Endothelial cell of umbilical vein (primary cell): ENCODE measurements around the gene RPS14. TPM values are rescaled to one million over a fixed set of nuclear protein-coding genes. Genes with fewer than 3 reads are reported as not detected.

Experiments used
- BruUV-seq: library from RNA; stranded (reverse); fragments of 400-500 nt; replicated peaks from 2 replicates; lab custom pipeline; 2021; lab: Mats Ljungman, UMichigan
- CTCF ChIA-PET: fragments of 300-600, 350-600 bp; sonication (Branson Sonifier 250); formaldehyde crosslinking; loops from one replicate; lab custom pipeline; 2021; ENCODE audit warnings: antibody characterized with exemption, inconsistent platforms; lab: Charles Lee
- POLR2A ChIA-PET: fragments of 300-600, 350-600 bp; sonication (Branson Sonifier 250); formaldehyde crosslinking; loops from one replicate; lab custom pipeline; 2021; ENCODE audit warnings: antibody characterized with exemption, inconsistent platforms; lab: Charles Lee
- DNase-seq: peaks from one replicate; pipeline ENCODE4 v3.0.0-alpha.2; 2011; ENCODE audit warnings: low read depth, low spot score
- FAIRE-seq: peaks from 2 replicates; lab custom pipeline; 2011; peaks lifted over from hg19 to GRCh38; lab: Jason Lieb, UNC
- H2AFZ ChIP-seq: 2 replicates; pipeline ENCODE4 v1.6.0; 2012; ENCODE audit warnings: low read depth, low read length, control low read depth, inconsistent platforms
- H3K27ac ChIP-seq: 2 replicates; pipeline ENCODE4 v1.5.1; 2011; ENCODE audit warnings: low read depth, mild to moderate bottlenecking, control low read depth, low read length, moderate library complexity; ENCODE audit not compliant: insufficient read depth
- H3K27me3 ChIP-seq, 2 experiments: 2 replicates each; pipeline versions ENCODE4 v1.6.0 to v1.6.1; 2011; ENCODE audit warnings: low read length in 2 of 2, mixed read lengths in 1 of 2; ENCODE audit not compliant: control insufficient read depth in 2 of 2, insufficient read depth in 2 of 2
- H3K36me3 ChIP-seq, 2 experiments: 2 replicates in 1 of 2; 3 replicates in 1 of 2; pipeline ENCODE4 v1.5.1; 2011; ENCODE audit warnings: low read length in 2 of 2, mild to moderate bottlenecking in 1 of 2, moderate library complexity in 1 of 2; ENCODE audit not compliant: control insufficient read depth in 2 of 2, insufficient read depth in 2 of 2; ENCODE audit errors: extremely low read depth in 1 of 2
- H3K4me1 ChIP-seq: 3 replicates; pipeline ENCODE4 v1.5.1; 2011; ENCODE audit warnings: mild to moderate bottlenecking, low read length; ENCODE audit not compliant: control insufficient read depth, insufficient read depth; ENCODE audit errors: extremely low read depth
- H3K4me2 ChIP-seq: 2 replicates; pipeline ENCODE4 v1.6.1; 2011; ENCODE audit warnings: low read length, control low read depth, mixed read lengths; ENCODE audit not compliant: insufficient read depth
- H3K4me3 ChIP-seq, 3 experiments: fragments of 200-600 bp in 1 of 3; sonication (generic), shearing (Covaris generic) in 1 of 3; replicated peaks in 1 of 3; 2 replicates each; pipeline ENCODE4 v1.5.1; 2011 to 2016; ENCODE audit warnings: control low read depth in 3 of 3, low read length in 3 of 3, mild to moderate bottlenecking in 2 of 3, inconsistent platforms in 1 of 3, low read depth in 1 of 3, moderate library complexity in 1 of 3; ENCODE audit not compliant: insufficient read depth in 1 of 3
- H3K79me2 ChIP-seq: 2 replicates; pipeline ENCODE4 v1.6.0; 2012; ENCODE audit warnings: low read length, inconsistent platforms; ENCODE audit not compliant: control insufficient read depth, insufficient read depth
- H3K9ac ChIP-seq: replicated peaks from 2 replicates; pipeline ENCODE3; 2011; ENCODE audit warnings: low read length, control low read depth; ENCODE audit not compliant: insufficient read depth; ENCODE audit errors: extremely low read depth
- H3K9me1 ChIP-seq: replicated peaks from 3 replicates; pipeline ENCODE4 v1.6.0; 2011; ENCODE audit warnings: mild to moderate bottlenecking, low read length; ENCODE audit not compliant: control insufficient read depth, insufficient read depth; ENCODE audit errors: extremely low read depth
- H3K9me3 ChIP-seq: replicated peaks from 2 replicates; pipeline ENCODE4 v1.5.1; 2012; ENCODE audit warnings: low read length, inconsistent platforms; ENCODE audit not compliant: control insufficient read depth, insufficient read depth
- H4K20me1 ChIP-seq: replicated peaks from 2 replicates; pipeline ENCODE3; 2011; ENCODE audit warnings: mild to moderate bottlenecking, low read length; ENCODE audit not compliant: control insufficient read depth, insufficient read depth; ENCODE audit errors: extremely low read depth
- CTCF ChIP-seq, 2 donors: IDR thresholded peaks; 1 replicate in 1 of 2; 2 replicates in 1 of 2; pipeline ENCODE4 v1.5.1; 2011; ENCODE audit warnings: low read length in 2 of 2, mild to moderate bottlenecking in 2 of 2, moderate library complexity in 2 of 2, control low read depth in 1 of 2, inconsistent platforms in 1 of 2, low read depth in 1 of 2; ENCODE audit not compliant: insufficient read depth in 1 of 2; ENCODE audit errors: extremely low read depth in 1 of 2
- EZH2 ChIP-seq: IDR thresholded peaks from 2 replicates; pipeline ENCODE4 v1.6.1; 2012; ENCODE audit warnings: borderline replicate concordance, low read depth, mild to moderate bottlenecking, moderate library complexity, low read length, inconsistent platforms; ENCODE audit not compliant: severe bottlenecking
- FOS ChIP-seq: IDR thresholded peaks from 2 replicates; pipeline ENCODE4 v1.6.1; 2011; ENCODE audit warnings: mild to moderate bottlenecking, low read length, moderate library complexity, borderline replicate concordance; ENCODE audit not compliant: insufficient read depth
- GATA2 ChIP-seq: IDR thresholded peaks from 2 replicates; pipeline ENCODE4 v1.7.0; 2011; ENCODE audit warnings: low read depth, mild to moderate bottlenecking, moderate library complexity, mixed read lengths, low read length; ENCODE audit not compliant: insufficient read length, insufficient read depth
- JUN ChIP-seq: IDR thresholded peaks from 2 replicates; pipeline ENCODE4 v1.6.1; 2011; ENCODE audit warnings: borderline replicate concordance, low read depth; ENCODE audit not compliant: insufficient read length, insufficient read depth
- MAX ChIP-seq: IDR thresholded peaks from 2 replicates; pipeline ENCODE4 v1.6.1; 2011; ENCODE audit not compliant: insufficient read depth, insufficient read length
- MYC ChIP-seq: IDR thresholded peaks from one replicate; pipeline ENCODE4 v1.6.1; 2011; ENCODE audit warnings: mild to moderate bottlenecking, low read depth, low read length
- POLR2A ChIP-seq: IDR thresholded peaks from 2 replicates; pipeline ENCODE4 v1.6.1; 2012; ENCODE audit warnings: low read depth, mild to moderate bottlenecking, control low read depth, low read length
- POLR2AphosphoS5 ChIP-seq: IDR thresholded peaks from 2 replicates; pipeline ENCODE4 v1.6.1; 2012; ENCODE audit warnings: low read depth, mild to moderate bottlenecking, control low read depth, low read length, moderate library complexity; ENCODE audit not compliant: insufficient read depth
- dilution Hi-C: fragments of 300-500 bp; cut with MboI; formaldehyde crosslinking; loops from one replicate; pipeline ENCODE4 v1.15.0; 2019; ENCODE audit warnings: low sequenced_read_pairs; ENCODE audit not compliant: extremely low pct_ligation_motif_present
- intact Hi-C: fragments of 100-400 bp; cut with micrococcal nuclease; formaldehyde crosslinking; loops from one replicate; pipeline ENCODE4 v1.10.0; 2022
- polyA plus RNA-seq, 4 experiments: library from polyadenylated mRNA; depleted of rRNA in 3 of 4; stranded (reverse) in 3 of 4; unstranded in 1 of 4; fragments of >200 nt; gene quantifications; 2 replicates each; pipeline versions ENCODE4 v1.2.1 to v1.2.3, GENCODE V29; 2011 to 2012; ENCODE audit warnings: missing spikeins in 1 of 4
- total RNA-seq: library from RNA; stranded (reverse); gene quantifications from 2 replicates; pipeline ENCODE4 v1.2.3, GENCODE V29; 2021

The RPS14 gene
- total and polyA plus RNA-seq, 2 donors (not counting 3 experiments of a cell fraction or from before 2014, with no cell fraction given) = 1,852 to 5,521 TPM

GRCh38 chr5:150396267-150396666, 53.3 kb downstream of the RPS14 start:
- DNase-seq = no peak
- Histone ChIP-seq H3K27me3 (no peaks in the 10 kb centered on the region), H3K9ac (no peak overlapping the region), H3K27ac (no peak overlapping the region), H3K9me1 (no peaks in the 10 kb centered on the region), H3K9me3 (no peaks in the 10 kb centered on the region), H3K79me2 (no peaks in the 10 kb centered on the region), H3K4me1 (no peaks in the 10 kb centered on the region), H2AFZ (no peak overlapping the region), H3K4me2 (no peak overlapping the region), H4K20me1 (no peaks in the 10 kb centered on the region), H3K36me3 (peaks cover 8 to 51% of the 10 kb centered on the region in 2 experiments), H3K4me3 (no peak overlapping the region)
- intact Hi-C loops = no loop called here
- ChIA-PET POLR2A (no interaction called here), CTCF (interaction anchor here (6.1 kb wide), 1 partner anchor 39 kb away, joined by 70 read pairs; no protein-coding TSS in a partner anchor)
- BruUV-seq = TSS peak; percentile 46
- TF ChIP-seq GATA2 = no peak
- TF ChIP-seq CTCF (IDR thresholded peaks at IDR 0.05; ENCODE audit: extremely low read depth in 1 of 2, insufficient read depth in 1 of 2, low read depth in 1 of 2, low read length in 2 of 2) = no peak
- TF ChIP-seq JUN = no peak
- no peak for TF ChIP-seq EZH2
- no peak for TF ChIP-seq POLR2A
- TF ChIP-seq MYC = no peak
- TF ChIP-seq FOS = no peak
- TF ChIP-seq POLR2AphosphoS5 = no peak
- no peak for TF ChIP-seq MAX
- FAIRE-seq = no peak
- dilution Hi-C loops = no loop called here
